Measurements from ENCODE around the gene IL36B.

DNA sequence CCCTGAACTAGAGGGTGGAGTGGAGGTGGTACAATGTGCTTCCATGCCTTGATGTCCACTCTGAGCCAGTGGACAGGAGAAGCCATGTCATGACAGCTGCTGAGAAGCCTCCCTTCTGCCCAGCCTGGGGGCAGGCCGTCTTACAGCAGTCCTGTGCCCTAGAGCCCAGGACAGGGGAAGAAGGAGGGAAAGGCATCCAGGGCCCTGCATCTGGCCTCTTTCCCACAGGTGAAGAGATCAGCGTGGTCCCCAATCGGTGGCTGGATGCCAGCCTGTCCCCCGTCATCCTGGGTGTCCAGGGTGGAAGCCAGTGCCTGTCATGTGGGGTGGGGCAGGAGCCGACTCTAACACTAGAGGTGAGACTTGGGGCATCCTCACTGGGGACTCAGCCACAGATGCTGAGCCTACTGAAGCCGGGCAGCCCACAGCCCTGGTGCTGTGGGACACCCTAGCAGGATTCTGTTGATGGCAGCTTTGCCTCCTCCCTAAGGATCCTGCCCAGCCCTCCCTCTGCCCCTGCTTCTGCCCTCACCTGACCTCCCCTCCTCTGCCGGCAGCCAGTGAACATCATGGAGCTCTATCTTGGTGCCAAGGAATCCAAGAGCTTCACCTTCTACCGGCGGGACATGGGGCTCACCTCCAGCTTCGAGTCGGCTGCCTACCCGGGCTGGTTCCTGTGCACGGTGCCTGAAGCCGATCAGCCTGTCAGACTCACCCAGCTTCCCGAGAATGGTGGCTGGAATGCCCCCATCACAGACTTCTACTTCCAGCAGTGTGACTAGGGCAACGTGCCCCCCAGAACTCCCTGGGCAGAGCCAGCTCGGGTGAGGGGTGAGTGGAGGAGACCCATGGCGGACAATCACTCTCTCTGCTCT is 9.5 kb upstream of the IL36B start:
- TF ChIP-seq POLR2A (IDR thresholded peaks at IDR 0.05): no peak
- TF ChIP-seq, protein P1, sequence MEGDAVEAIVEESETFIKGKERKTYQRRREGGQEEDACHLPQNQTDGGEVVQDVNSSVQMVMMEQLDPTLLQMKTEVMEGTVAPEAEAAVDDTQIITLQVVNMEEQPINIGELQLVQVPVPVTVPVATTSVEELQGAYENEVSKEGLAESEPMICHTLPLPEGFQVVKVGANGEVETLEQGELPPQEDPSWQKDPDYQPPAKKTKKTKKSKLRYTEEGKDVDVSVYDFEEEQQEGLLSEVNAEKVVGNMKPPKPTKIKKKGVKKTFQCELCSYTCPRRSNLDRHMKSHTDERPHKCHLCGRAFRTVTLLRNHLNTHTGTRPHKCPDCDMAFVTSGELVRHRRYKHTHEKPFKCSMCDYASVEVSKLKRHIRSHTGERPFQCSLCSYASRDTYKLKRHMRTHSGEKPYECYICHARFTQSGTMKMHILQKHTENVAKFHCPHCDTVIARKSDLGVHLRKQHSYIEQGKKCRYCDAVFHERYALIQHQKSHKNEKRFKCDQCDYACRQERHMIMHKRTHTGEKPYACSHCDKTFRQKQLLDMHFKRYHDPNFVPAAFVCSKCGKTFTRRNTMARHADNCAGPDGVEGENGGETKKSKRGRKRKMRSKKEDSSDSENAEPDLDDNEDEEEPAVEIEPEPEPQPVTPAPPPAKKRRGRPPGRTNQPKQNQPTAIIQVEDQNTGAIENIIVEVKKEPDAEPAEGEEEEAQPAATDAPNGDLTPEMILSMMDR (IDR thresholded peaks at IDR 0.05): no peak

Data from uterus (tissue), 2 donors.